ENCODE measurements around the gene NKX1-1.
"Not testable (repeated sequence)": the region's sequence is repeated elsewhere in the genome, so short reads cannot be mapped to it uniquely, and the experiment has no call there.

The NKX1-1 gene

GRCh38 chr4:1383728-1384591 is 22.3 kb downstream of the NKX1-1 start:
- DNase-seq, result no peak

- DNase-seq, result no peak
Observed at GRCh38 chr4:1382776-1383727, 23.2 kb downstream of the NKX1-1 start.

GRCh38 chr4:1381944-1382541 is 24.2 kb downstream of the NKX1-1 start:
- DNase-seq, result no peak

- DNase-seq, result no peak
Observed at GRCh38 chr4:1381181-1381621, 25.0 kb downstream of the NKX1-1 start.

GRCh38 chr4:1380368-1381151 is 25.7 kb downstream of the NKX1-1 start:
- no peak for DNase-seq

GRCh38 chr4:1379801-1380331 is 26.4 kb downstream of the NKX1-1 start:
- no peak for DNase-seq

GRCh38 chr4:1379351-1379781 is 26.9 kb downstream of the NKX1-1 start:
- no peak for DNase-seq

- no peak for DNase-seq
Observed at GRCh38 chr4:1378559-1379231, 27.5 kb downstream of the NKX1-1 start.

- no peak for DNase-seq
Observed at GRCh38 chr4:1377606-1378261, 28.5 kb downstream of the NKX1-1 start.

- DNase-seq, result no peak
Observed at GRCh38 chr4:1376841-1377605, 29.2 kb downstream of the NKX1-1 start.

GRCh38 chr4:1376391-1376840 is 29.8 kb downstream of the NKX1-1 start:
- DNase-seq, result no peak

- no peak for DNase-seq
Observed at GRCh38 chr4:1375761-1376322, 30.4 kb downstream of the NKX1-1 start.

- no peak for DNase-seq
Observed at GRCh38 chr4:1375051-1375721, 31.1 kb downstream of the NKX1-1 start.

GRCh38 chr4:1374706-1375045 is 31.6 kb downstream of the NKX1-1 start:
- no peak for DNase-seq

GRCh38 chr4:1373892-1374705 is 32.1 kb downstream of the NKX1-1 start:
- no peak for DNase-seq

GRCh38 chr4:1372576-1372975 is 33.7 kb downstream of the NKX1-1 start:
- DNase-seq, result not testable (repeated sequence)

GRCh38 chr4:1371176-1372165 is 34.8 kb downstream of the NKX1-1 start:
- DNase-seq, result no peak
